WTC11 (cell line): ENCODE measurements around the gene SAMD10. TPM values are rescaled to one million over a fixed set of nuclear protein-coding genes. Genes with fewer than 3 reads are reported as not detected.

Source experiments
- ATAC-seq: fragments of 200-7000 bp; cut with Tn5 transposase; 2 replicates; pipeline ENCODE4 v1.10.0; 2021; ENCODE audit warnings: mild to moderate bottlenecking, moderate library complexity
- CTCF ChIA-PET: fragments of 300-600 bp; sonication (Branson Sonifier 250); formaldehyde crosslinking; loops from one replicate; lab custom pipeline; 2021; ENCODE audit warnings: antibody characterized with exemption; lab: Charles Lee
- POLR2A ChIA-PET: fragments of 350-600 bp; sonication (Branson Sonifier 250); formaldehyde crosslinking; loops from one replicate; lab custom pipeline; 2021; ENCODE audit warnings: antibody characterized with exemption; lab: Charles Lee
- DNase-seq: peaks from one replicate; pipeline ENCODE4 v3.0.0; 2021; ENCODE audit warnings: low spot score
- H3K27ac Mint-ChIP-seq: 2 replicates; pipeline ENCODE4 v1.8.0; 2021; ENCODE audit warnings: mixed read lengths
- H3K27me3 Mint-ChIP-seq: 2 replicates; pipeline ENCODE4 v1.8.0; 2021; ENCODE audit warnings: low read depth, mild to moderate bottlenecking, moderate library complexity, mixed read lengths
- H3K36me3 Mint-ChIP-seq: 2 replicates; pipeline ENCODE4 v1.8.0; 2021; ENCODE audit warnings: mixed read lengths
- H3K4me1 Mint-ChIP-seq: 2 replicates; pipeline ENCODE4 v1.8.0; 2022; ENCODE audit warnings: mixed read lengths
- H3K4me3 Mint-ChIP-seq: 2 replicates; pipeline ENCODE4 v1.8.0; 2021; ENCODE audit warnings: mild to moderate bottlenecking, moderate library complexity, mixed read lengths
- H3K9me3 Mint-ChIP-seq: 2 replicates; pipeline ENCODE4 v1.8.0; 2021; ENCODE audit warnings: mixed read lengths
- ARID4B ChIP-seq: sonication (generic); formaldehyde crosslinking; IDR thresholded peaks from 2 replicates; pipeline ENCODE4 v1.8.0; 2023; ENCODE audit warnings: missing genetic modification reagents, mild to moderate bottlenecking, borderline replicate concordance
- ATF2 ChIP-seq: sonication (generic); formaldehyde crosslinking; IDR thresholded peaks from 2 replicates; pipeline ENCODE4 v1.8.1; 2022; ENCODE audit warnings: low read depth, missing genetic modification reagents, borderline replicate concordance
- CBFB ChIP-seq: sonication (generic); formaldehyde crosslinking; IDR thresholded peaks from 2 replicates; pipeline ENCODE4 v1.8.1; 2022; ENCODE audit warnings: mild to moderate bottlenecking, low read depth, missing genetic modification reagents
- CDX4 ChIP-seq: fragments of 250-450 bp; sonication (Bioruptor Pico); IDR thresholded peaks from 2 replicates; pipeline ENCODE4 v1.9.0; 2021; ENCODE audit warnings: moderate library complexity, mild to moderate bottlenecking, inconsistent platforms, borderline replicate concordance
- CREM ChIP-seq: sonication (generic); formaldehyde crosslinking; IDR thresholded peaks from 2 replicates; pipeline ENCODE4 v1.8.1; 2022; ENCODE audit warnings: mild to moderate bottlenecking, missing genetic modification reagents, moderate library complexity
- GTF2I ChIP-seq: fragments of 250-450 bp; sonication (Bioruptor Pico); conservative IDR thresholded peaks from 2 replicates; pipeline ENCODE4 v1.4.0; 2021; ENCODE audit warnings: mild to moderate bottlenecking
- HMGA2 ChIP-seq: fragments of 250-450 bp; sonication (Bioruptor Pico); IDR thresholded peaks from 2 replicates; pipeline ENCODE4 v1.4.0; 2021; ENCODE audit warnings: mild to moderate bottlenecking, moderate library complexity
- IRF2 ChIP-seq: sonication (generic); formaldehyde crosslinking; IDR thresholded peaks from 2 replicates; pipeline ENCODE4 v1.8.0; 2022; ENCODE audit warnings: low read depth, missing genetic modification reagents, borderline replicate concordance
- MXD4 ChIP-seq: fragments of 250-450 bp; sonication (Bioruptor Pico); IDR thresholded peaks from 2 replicates; pipeline ENCODE4 v1.8.0; 2021; ENCODE audit warnings: mild to moderate bottlenecking, moderate library complexity, borderline replicate concordance
- NFATC4 ChIP-seq: fragments of 250-450 bp; sonication (Bioruptor Pico); IDR thresholded peaks from 2 replicates; pipeline ENCODE4 v1.9.0; 2021; ENCODE audit warnings: mild to moderate bottlenecking
- PREB ChIP-seq: sonication (generic); formaldehyde crosslinking; IDR thresholded peaks from 2 replicates; pipeline ENCODE4 v1.8.1; 2022; ENCODE audit warnings: mild to moderate bottlenecking, missing genetic modification reagents, moderate library complexity, borderline replicate concordance
- SMAD4 ChIP-seq: sonication (generic); formaldehyde crosslinking; IDR thresholded peaks from 2 replicates; pipeline ENCODE4 v1.8.0; 2022; ENCODE audit warnings: mild to moderate bottlenecking, missing genetic modification reagents
- SOX15 ChIP-seq: fragments of 250-450 bp; sonication (Bioruptor Pico); IDR thresholded peaks from 2 replicates; pipeline ENCODE4 v1.9.0; 2021; ENCODE audit warnings: mild to moderate bottlenecking
- STAT6 ChIP-seq: sonication (generic); formaldehyde crosslinking; conservative IDR thresholded peaks from 2 replicates; pipeline ENCODE4 v1.8.1; 2023; ENCODE audit warnings: mild to moderate bottlenecking, low read depth, missing genetic modification reagents, moderate library complexity
- TCF7 ChIP-seq: sonication (generic); formaldehyde crosslinking; IDR thresholded peaks from 2 replicates; pipeline ENCODE4 v1.8.0; 2022; ENCODE audit warnings: mild to moderate bottlenecking, low read depth, missing genetic modification reagents, moderate library complexity
- ZBTB21 ChIP-seq: sonication (generic); formaldehyde crosslinking; IDR thresholded peaks from 2 replicates; pipeline ENCODE4 v1.8.1; 2023; ENCODE audit warnings: mild to moderate bottlenecking, missing genetic modification reagents, borderline replicate concordance
- ZNF317 ChIP-seq: sonication (generic); formaldehyde crosslinking; IDR thresholded peaks from 2 replicates; pipeline ENCODE4 v1.8.1; 2023; ENCODE audit warnings: low read depth, mild to moderate bottlenecking, moderate library complexity, missing genetic modification reagents, borderline replicate concordance
- ZNF416 ChIP-seq: fragments of 250-450 bp; sonication (Bioruptor Pico); IDR thresholded peaks from 2 replicates; pipeline ENCODE4 v1.9.0; 2021; ENCODE audit warnings: mild to moderate bottlenecking, inconsistent platforms
- ZNF512 ChIP-seq: sonication (generic); formaldehyde crosslinking; IDR thresholded peaks from 2 replicates; pipeline ENCODE4 v1.8.1; 2022; ENCODE audit warnings: missing genetic modification reagents, borderline replicate concordance
- total RNA-seq: library from RNA; stranded (reverse); gene quantifications from 3 replicates; pipeline ENCODE4 v1.2.3, GENCODE V29; 2021

The SAMD10 gene
- total RNA-seq, 1 experiment from 2014 or later, result 6.2 TPM

- TF ChIP-seq STAT6 (CRISPR knock-in tag) (no peak), ZBTB21 (CRISPR knock-in tag) (no peak), CBFB (CRISPR knock-in tag) (no peak)
Measured at GRCh38 chr20:63958471-63958870, 21.0 kb downstream of the SAMD10 start (continued).

GRCh38 chr20:63957690-63958441, 21.6 kb downstream of the SAMD10 start:
- H3K36me3 Mint-ChIP-seq, result peaks cover 16% of the 10 kb centered on the region
- H3K4me1 Mint-ChIP-seq, result peaks cover 20% of the 10 kb centered on the region
- peak overlapping the region; percentile 57 for H3K27ac Mint-ChIP-seq
- DNase-seq (peak; percentile 75), ATAC-seq (peak; percentile 58)
- POLR2A ChIA-PET, result interaction anchor here (0.6 to 1.5 kb wide), 7 partner anchors 16 to 1341 kb away, joined by 3 to 4 read pairs (median 3); partner anchors contain the start of genes SAMD10 and TPD52L2
- no peaks in the 10 kb centered on the region for H3K27me3 Mint-ChIP-seq
- CTCF ChIA-PET, result interaction anchor here (0.6 to 5.0 kb wide), 10 partner anchors 14 to 299 kb away, joined by 3 to 54 read pairs (median 6); partner anchors contain the start of genes LKAAEAR1, PCMTD2, PRPF6 and SAMD10
- H3K4me3 Mint-ChIP-seq, result peak overlapping the region; percentile 76
- peaks cover 2% of the 10 kb centered on the region; the same call in 1 of the 2 replicates for H3K9me3 Mint-ChIP-seq
- TF ChIP-seq TCF7, result no peak
- no peak for TF ChIP-seq GTF2I (CRISPR knock-in tag)
- TF ChIP-seq ZNF416 (CRISPR knock-in tag), result no peak
- TF ChIP-seq SOX15 (CRISPR knock-in tag), result no peak
- no peak for TF ChIP-seq NFATC4 (CRISPR knock-in tag)
- TF ChIP-seq HMGA2, result no peak
- TF ChIP-seq ATF2, result no peak
- no peak for TF ChIP-seq IRF2 (CRISPR knock-in tag)
- no peak for TF ChIP-seq CDX4
- no peak for TF ChIP-seq SMAD4 (CRISPR knock-in tag)
- TF ChIP-seq ZNF512 (CRISPR knock-in tag), result no peak
- TF ChIP-seq MXD4 (CRISPR knock-in tag), result no peak
- TF ChIP-seq CREM (CRISPR knock-in tag), result no peak
- no peak for TF ChIP-seq STAT6 (CRISPR knock-in tag)
- TF ChIP-seq ZNF317 (CRISPR knock-in tag), result no peak
- TF ChIP-seq ZBTB21 (CRISPR knock-in tag), result no peak
- TF ChIP-seq ARID4B (CRISPR knock-in tag), result no peak
- TF ChIP-seq PREB (CRISPR knock-in tag), result no peak
